Panc1 (cell line): ENCODE data around the gene HEMGN.

Experiments used
- POLR2AphosphoS5 ChIP-seq: IDR thresholded peaks from 2 replicates; pipeline ENCODE4 v1.6.1; 2012; ENCODE audit warnings: mild to moderate bottlenecking, low read depth, low read length, moderate library complexity
- SIN3A ChIP-seq: IDR thresholded peaks from 2 replicates; pipeline ENCODE4 v1.6.1; 2012; ENCODE audit warnings: low read depth, mild to moderate bottlenecking, low read length, moderate library complexity, borderline replicate concordance; ENCODE audit not compliant: insufficient read depth
- TF ChIP-seq, protein P1 (sequence below): fragments of 450-650 bp; IDR thresholded peaks from 2 replicates; pipeline ENCODE4 v1.5.1; 2017; ENCODE audit warnings: mild to moderate bottlenecking
- TF ChIP-seq, protein P2 (sequence below), 2 experiments: IDR thresholded peaks; 2 replicates each; pipeline ENCODE4 v1.6.1; 2011 to 2012; ENCODE audit warnings: low read depth in 2 of 2, control low read depth in 1 of 2, low read length in 1 of 2, mild to moderate bottlenecking in 1 of 2, moderate library complexity in 1 of 2; ENCODE audit not compliant: insufficient read depth in 1 of 2

DNA sequence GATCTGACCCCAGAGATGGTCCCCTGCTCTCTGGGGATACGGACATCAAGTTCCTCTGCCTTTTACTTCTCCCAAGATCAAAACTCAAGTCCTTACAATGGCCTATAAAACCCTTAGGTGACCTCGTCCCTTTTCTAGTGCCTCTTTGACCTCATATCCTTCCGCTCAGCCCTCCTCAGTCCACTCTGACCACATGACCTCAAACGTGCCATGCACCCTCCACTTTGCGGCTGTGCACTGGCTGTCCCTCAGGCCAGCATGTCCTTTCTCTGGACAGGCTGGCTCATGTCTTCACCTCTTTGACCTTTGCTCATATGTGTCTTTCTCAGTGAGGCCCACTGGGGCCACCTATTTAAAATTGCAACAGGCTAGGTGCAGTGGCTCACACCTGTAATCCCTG lies 30.3 kb downstream of the HEMGN start:
- TF ChIP-seq SIN3A (no peak), POLR2AphosphoS5 (no peak)
- TF ChIP-seq, protein P1, sequence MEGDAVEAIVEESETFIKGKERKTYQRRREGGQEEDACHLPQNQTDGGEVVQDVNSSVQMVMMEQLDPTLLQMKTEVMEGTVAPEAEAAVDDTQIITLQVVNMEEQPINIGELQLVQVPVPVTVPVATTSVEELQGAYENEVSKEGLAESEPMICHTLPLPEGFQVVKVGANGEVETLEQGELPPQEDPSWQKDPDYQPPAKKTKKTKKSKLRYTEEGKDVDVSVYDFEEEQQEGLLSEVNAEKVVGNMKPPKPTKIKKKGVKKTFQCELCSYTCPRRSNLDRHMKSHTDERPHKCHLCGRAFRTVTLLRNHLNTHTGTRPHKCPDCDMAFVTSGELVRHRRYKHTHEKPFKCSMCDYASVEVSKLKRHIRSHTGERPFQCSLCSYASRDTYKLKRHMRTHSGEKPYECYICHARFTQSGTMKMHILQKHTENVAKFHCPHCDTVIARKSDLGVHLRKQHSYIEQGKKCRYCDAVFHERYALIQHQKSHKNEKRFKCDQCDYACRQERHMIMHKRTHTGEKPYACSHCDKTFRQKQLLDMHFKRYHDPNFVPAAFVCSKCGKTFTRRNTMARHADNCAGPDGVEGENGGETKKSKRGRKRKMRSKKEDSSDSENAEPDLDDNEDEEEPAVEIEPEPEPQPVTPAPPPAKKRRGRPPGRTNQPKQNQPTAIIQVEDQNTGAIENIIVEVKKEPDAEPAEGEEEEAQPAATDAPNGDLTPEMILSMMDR = no peak
- TF ChIP-seq, protein P2, sequence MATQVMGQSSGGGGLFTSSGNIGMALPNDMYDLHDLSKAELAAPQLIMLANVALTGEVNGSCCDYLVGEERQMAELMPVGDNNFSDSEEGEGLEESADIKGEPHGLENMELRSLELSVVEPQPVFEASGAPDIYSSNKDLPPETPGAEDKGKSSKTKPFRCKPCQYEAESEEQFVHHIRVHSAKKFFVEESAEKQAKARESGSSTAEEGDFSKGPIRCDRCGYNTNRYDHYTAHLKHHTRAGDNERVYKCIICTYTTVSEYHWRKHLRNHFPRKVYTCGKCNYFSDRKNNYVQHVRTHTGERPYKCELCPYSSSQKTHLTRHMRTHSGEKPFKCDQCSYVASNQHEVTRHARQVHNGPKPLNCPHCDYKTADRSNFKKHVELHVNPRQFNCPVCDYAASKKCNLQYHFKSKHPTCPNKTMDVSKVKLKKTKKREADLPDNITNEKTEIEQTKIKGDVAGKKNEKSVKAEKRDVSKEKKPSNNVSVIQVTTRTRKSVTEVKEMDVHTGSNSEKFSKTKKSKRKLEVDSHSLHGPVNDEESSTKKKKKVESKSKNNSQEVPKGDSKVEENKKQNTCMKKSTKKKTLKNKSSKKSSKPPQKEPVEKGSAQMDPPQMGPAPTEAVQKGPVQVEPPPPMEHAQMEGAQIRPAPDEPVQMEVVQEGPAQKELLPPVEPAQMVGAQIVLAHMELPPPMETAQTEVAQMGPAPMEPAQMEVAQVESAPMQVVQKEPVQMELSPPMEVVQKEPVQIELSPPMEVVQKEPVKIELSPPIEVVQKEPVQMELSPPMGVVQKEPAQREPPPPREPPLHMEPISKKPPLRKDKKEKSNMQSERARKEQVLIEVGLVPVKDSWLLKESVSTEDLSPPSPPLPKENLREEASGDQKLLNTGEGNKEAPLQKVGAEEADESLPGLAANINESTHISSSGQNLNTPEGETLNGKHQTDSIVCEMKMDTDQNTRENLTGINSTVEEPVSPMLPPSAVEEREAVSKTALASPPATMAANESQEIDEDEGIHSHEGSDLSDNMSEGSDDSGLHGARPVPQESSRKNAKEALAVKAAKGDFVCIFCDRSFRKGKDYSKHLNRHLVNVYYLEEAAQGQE (IDR thresholded peaks at IDR 0.05; ENCODE audit: insufficient read depth in 1 of 2, low read depth in 2 of 2, low read length in 1 of 2) = no peak
